ENCODE measurements around the gene NAA40.

NAA40 gene

GRCh38 chr11:63996512-63996911, 57.7 kb downstream of the NAA40 start:
- Histone ChIP-seq H3K79me1 (replicated peaks; ENCODE audit: low read length, poor library complexity, severe bottlenecking) (peaks cover 31% of the 10 kb centered on the region), H4K91ac (ENCODE audit: low read length) (no peak overlapping the region), H3K4me2 (ENCODE audit: low read length, poor library complexity, severe bottlenecking) (no peak overlapping the region), H4K8ac (ENCODE audit: low read length) (no peak overlapping the region), H3K9ac (ENCODE audit: low read length) (no peak overlapping the region), H3K4me1 (ENCODE audit: control insufficient read depth, insufficient read depth, low read depth, low read length) (peaks cover 40% of the 10 kb centered on the region), H3K4ac (ENCODE audit: low read depth in 1 of 2, low read length in 2 of 2) (no peak overlapping the region), H2BK5ac (ENCODE audit: low read depth, low read length, poor library complexity, severe bottlenecking) (no peak overlapping the region), H2AFZ (ENCODE audit: low read depth, low read length) (no peak overlapping the region), H3K27ac (ENCODE audit: low read length, poor library complexity, severe bottlenecking) (no peak overlapping the region), H3K23ac (ENCODE audit: low read length in 2 of 2) (no peak overlapping the region), H2BK15ac (ENCODE audit: low read depth, poor library complexity, severe bottlenecking) (no peak overlapping the region), H3K27me3 (ENCODE audit: control insufficient read depth in 1 of 2, insufficient read depth in 1 of 2, low read length in 2 of 2) (peaks cover 0 to 8% of the 10 kb centered on the region in 2 experiments), H3K4me3 (ENCODE audit: insufficient read depth in 1 of 2, low read depth in 1 of 2, low read length in 2 of 2) (no peak overlapping the region), H2BK120ac (ENCODE audit: low read depth, low read length) (no peak overlapping the region), H2AK5ac (ENCODE audit: low read length, severe bottlenecking) (no peak overlapping the region), H2BK12ac (ENCODE audit: low read length in 2 of 2) (no peak overlapping the region), H3K36me3 (ENCODE audit: control insufficient read depth in 1 of 2, insufficient read depth in 2 of 2, low read depth in 1 of 2, low read length in 2 of 2) (peaks cover 52 to 77% of the 10 kb centered on the region in 2 experiments), H3K18ac (ENCODE audit: low read depth in 1 of 2, low read length in 2 of 2) (no peak overlapping the region), H3K14ac (ENCODE audit: low read length in 2 of 2) (no peak overlapping the region), H3K9me3 (ENCODE audit: control insufficient read depth, low read length) (no peaks in the 10 kb centered on the region)
- DNase-seq: no peak
- 96% methylated on average over 18 of the region's 18 CpGs for WGBS

GRCh38 chr11:63997104-63997700, 58.4 kb downstream of the NAA40 start:
- H3K27ac ChIP-seq (ENCODE audit: low read length, poor library complexity, severe bottlenecking): no peak overlapping the region
- H3K4ac ChIP-seq (ENCODE audit: low read depth in 1 of 2, low read length in 2 of 2): no peak overlapping the region
- H3K36me3 ChIP-seq (ENCODE audit: control insufficient read depth in 1 of 2, insufficient read depth in 2 of 2, low read depth in 1 of 2, low read length in 2 of 2): peaks cover 49 to 71% of the 10 kb centered on the region in 2 experiments
- no peak overlapping the region for H3K4me3 ChIP-seq (ENCODE audit: insufficient read depth in 1 of 2, low read depth in 1 of 2, low read length in 2 of 2)
- H2BK15ac ChIP-seq (ENCODE audit: low read depth, poor library complexity, severe bottlenecking): no peak overlapping the region
- 98% methylated on average over 24 of the region's 27 CpGs for WGBS
- no peak overlapping the region for H2AK5ac ChIP-seq (ENCODE audit: low read length, severe bottlenecking)
- no peak overlapping the region for H4K91ac ChIP-seq (ENCODE audit: low read length)
- no peak overlapping the region for H3K9ac ChIP-seq (ENCODE audit: low read length)
- H3K4me1 ChIP-seq (ENCODE audit: control insufficient read depth, insufficient read depth, low read depth, low read length): peaks cover 45% of the 10 kb centered on the region
- peaks cover 27% of the 10 kb centered on the region for H3K79me1 ChIP-seq (replicated peaks; ENCODE audit: low read length, poor library complexity, severe bottlenecking)
- H3K23ac ChIP-seq (ENCODE audit: low read length in 2 of 2): no peak overlapping the region
- H2BK5ac ChIP-seq (ENCODE audit: low read depth, low read length, poor library complexity, severe bottlenecking): no peak overlapping the region
- no peak overlapping the region for H3K4me2 ChIP-seq (ENCODE audit: low read length, poor library complexity, severe bottlenecking)
- H3K18ac ChIP-seq (ENCODE audit: low read depth in 1 of 2, low read length in 2 of 2): no peak overlapping the region
- H3K27me3 ChIP-seq (ENCODE audit: control insufficient read depth in 1 of 2, insufficient read depth in 1 of 2, low read length in 2 of 2): peaks cover 0 to 9% of the 10 kb centered on the region in 2 experiments
- no peak overlapping the region for H4K8ac ChIP-seq (ENCODE audit: low read length)
- H3K9me3 ChIP-seq (ENCODE audit: control insufficient read depth, low read length): no peaks in the 10 kb centered on the region
- no peak overlapping the region for H2BK12ac ChIP-seq (ENCODE audit: low read length in 2 of 2)
- no peak overlapping the region for H2AFZ ChIP-seq (ENCODE audit: low read depth, low read length)
- no peak overlapping the region for H3K14ac ChIP-seq (ENCODE audit: low read length in 2 of 2)
- DNase-seq: no peak
- no peak overlapping the region for H2BK120ac ChIP-seq (ENCODE audit: low read depth, low read length)

GRCh38 chr11:63997801-63998337, 59.1 kb downstream of the NAA40 start:
- Histone ChIP-seq H2BK12ac (ENCODE audit: low read length in 2 of 2) (no peak overlapping the region), H3K27ac (ENCODE audit: low read length, poor library complexity, severe bottlenecking) (no peak overlapping the region), H3K27me3 (ENCODE audit: control insufficient read depth in 1 of 2, insufficient read depth in 1 of 2, low read length in 2 of 2) (peaks cover 0 to 9% of the 10 kb centered on the region in 2 experiments), H4K8ac (ENCODE audit: low read length) (no peak overlapping the region), H3K14ac (ENCODE audit: low read length in 2 of 2) (no peak overlapping the region), H2AFZ (ENCODE audit: low read depth, low read length) (no peak overlapping the region), H2BK120ac (ENCODE audit: low read depth, low read length) (no peak overlapping the region), H3K4me1 (ENCODE audit: control insufficient read depth, insufficient read depth, low read depth, low read length) (peaks cover 51% of the 10 kb centered on the region), H3K23ac (ENCODE audit: low read length in 2 of 2) (no peak overlapping the region), H3K9ac (ENCODE audit: low read length) (no peak overlapping the region), H2BK5ac (ENCODE audit: low read depth, low read length, poor library complexity, severe bottlenecking) (no peak overlapping the region), H3K9me3 (ENCODE audit: control insufficient read depth, low read length) (no peaks in the 10 kb centered on the region), H3K4me3 (ENCODE audit: insufficient read depth in 1 of 2, low read depth in 1 of 2, low read length in 2 of 2) (no peak overlapping the region), H3K36me3 (ENCODE audit: control insufficient read depth in 1 of 2, insufficient read depth in 2 of 2, low read depth in 1 of 2, low read length in 2 of 2) (peaks cover 48 to 65% of the 10 kb centered on the region in 2 experiments), H3K18ac (ENCODE audit: low read depth in 1 of 2, low read length in 2 of 2) (no peak overlapping the region), H3K4me2 (ENCODE audit: low read length, poor library complexity, severe bottlenecking) (no peak overlapping the region), H3K79me1 (replicated peaks; ENCODE audit: low read length, poor library complexity, severe bottlenecking) (peaks cover 26% of the 10 kb centered on the region), H4K91ac (ENCODE audit: low read length) (peak overlapping the region; percentile 72), H2BK15ac (ENCODE audit: low read depth, poor library complexity, severe bottlenecking) (no peak overlapping the region), H2AK5ac (ENCODE audit: low read length, severe bottlenecking) (no peak overlapping the region), H3K4ac (ENCODE audit: low read depth in 1 of 2, low read length in 2 of 2) (no peak overlapping the region)
- WGBS: 82% methylated on average over 9 of the region's 11 CpGs
- no peak for DNase-seq

- no peak overlapping the region for H3K4ac ChIP-seq (ENCODE audit: low read depth in 1 of 2, low read length in 2 of 2)
- H4K8ac ChIP-seq (ENCODE audit: low read length): peak overlapping the region; percentile 75
- H3K4me2 ChIP-seq (ENCODE audit: low read length, poor library complexity, severe bottlenecking): peak overlapping the region; percentile 53
- peak overlapping the region in 1 of 2 experiments; percentile 29 for H3K4me3 ChIP-seq (ENCODE audit: insufficient read depth in 1 of 2, low read depth in 1 of 2, low read length in 2 of 2)
- DNase-seq: no peak
- H2AK5ac ChIP-seq (ENCODE audit: low read length, severe bottlenecking): peak overlapping the region; percentile 34
- WGBS: 54% methylated on average over 44 of the region's 54 CpGs
- no peak overlapping the region for H2BK120ac ChIP-seq (ENCODE audit: low read depth, low read length)
- H3K27me3 ChIP-seq (ENCODE audit: control insufficient read depth in 1 of 2, insufficient read depth in 1 of 2, low read length in 2 of 2): peaks cover 0 to 9% of the 10 kb centered on the region in 2 experiments
- H2BK5ac ChIP-seq (ENCODE audit: low read depth, low read length, poor library complexity, severe bottlenecking): no peak overlapping the region
- H3K23ac ChIP-seq (ENCODE audit: low read length in 2 of 2): peak overlapping the region in 1 of 2 experiments; percentile 41
- peak overlapping the region; percentile 23 for H2BK15ac ChIP-seq (ENCODE audit: low read depth, poor library complexity, severe bottlenecking)
- peak overlapping the region in 1 of 2 experiments; percentile 40 for H3K18ac ChIP-seq (ENCODE audit: low read depth in 1 of 2, low read length in 2 of 2)
- H4K91ac ChIP-seq (ENCODE audit: low read length): peak overlapping the region; percentile 72
- no peak overlapping the region for H2BK12ac ChIP-seq (ENCODE audit: low read length in 2 of 2)
- no peak overlapping the region for H2AFZ ChIP-seq (ENCODE audit: low read depth, low read length)
- no peak overlapping the region for H3K9ac ChIP-seq (ENCODE audit: low read length)
- H3K4me1 ChIP-seq (ENCODE audit: control insufficient read depth, insufficient read depth, low read depth, low read length): peaks cover 51% of the 10 kb centered on the region
- H3K27ac ChIP-seq (ENCODE audit: low read length, poor library complexity, severe bottlenecking): no peak overlapping the region
- no peaks in the 10 kb centered on the region for H3K9me3 ChIP-seq (ENCODE audit: control insufficient read depth, low read length)
- H3K36me3 ChIP-seq (ENCODE audit: control insufficient read depth in 1 of 2, insufficient read depth in 2 of 2, low read depth in 1 of 2, low read length in 2 of 2): peaks cover 42 to 58% of the 10 kb centered on the region in 2 experiments
- H3K79me1 ChIP-seq (replicated peaks; ENCODE audit: low read length, poor library complexity, severe bottlenecking): peaks cover 23% of the 10 kb centered on the region
- peak overlapping the region in 1 of 2 experiments; percentile 11 for H3K14ac ChIP-seq (ENCODE audit: low read length in 2 of 2)
Observed at GRCh38 chr11:63998558-63999348, 60.0 kb downstream of the NAA40 start.

Measured in mesenchymal stem cell (in vitro differentiated cells and primary cell).